GM19023 (cell line): Measurements from ENCODE around the gene INTS11.

ENCODE experiments used
- ATAC-seq: cut with Tn5 transposase; IDR thresholded peaks from one replicate; pipeline ENCODE4 v1.9.1; 2021; ENCODE audit warnings: mild to moderate bottlenecking, moderate library complexity; ENCODE audit not compliant: unreplicated experiment

The INTS11 gene

DNA sequence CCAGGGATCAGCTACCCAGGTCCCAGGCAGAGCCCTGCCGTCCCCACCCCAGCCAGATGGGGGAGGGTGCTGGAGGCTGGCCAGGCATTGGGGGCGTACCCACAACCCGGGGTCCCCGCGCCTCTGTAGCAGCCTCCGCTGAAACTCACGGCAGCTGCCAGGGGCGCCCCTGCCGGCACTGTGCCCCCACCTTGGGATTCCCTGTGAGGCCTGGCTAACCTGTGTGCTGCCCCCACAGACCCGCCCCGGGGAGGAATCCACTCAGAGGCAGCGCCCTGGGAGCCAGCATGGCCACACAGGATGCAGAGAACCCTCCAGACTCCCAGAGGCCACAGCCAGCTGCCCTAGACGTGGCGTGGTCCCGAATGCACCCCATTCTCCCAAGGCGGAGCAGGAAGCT lies 20.9 kb upstream of the INTS11 start:
- no peak for ATAC-seq

DNA sequence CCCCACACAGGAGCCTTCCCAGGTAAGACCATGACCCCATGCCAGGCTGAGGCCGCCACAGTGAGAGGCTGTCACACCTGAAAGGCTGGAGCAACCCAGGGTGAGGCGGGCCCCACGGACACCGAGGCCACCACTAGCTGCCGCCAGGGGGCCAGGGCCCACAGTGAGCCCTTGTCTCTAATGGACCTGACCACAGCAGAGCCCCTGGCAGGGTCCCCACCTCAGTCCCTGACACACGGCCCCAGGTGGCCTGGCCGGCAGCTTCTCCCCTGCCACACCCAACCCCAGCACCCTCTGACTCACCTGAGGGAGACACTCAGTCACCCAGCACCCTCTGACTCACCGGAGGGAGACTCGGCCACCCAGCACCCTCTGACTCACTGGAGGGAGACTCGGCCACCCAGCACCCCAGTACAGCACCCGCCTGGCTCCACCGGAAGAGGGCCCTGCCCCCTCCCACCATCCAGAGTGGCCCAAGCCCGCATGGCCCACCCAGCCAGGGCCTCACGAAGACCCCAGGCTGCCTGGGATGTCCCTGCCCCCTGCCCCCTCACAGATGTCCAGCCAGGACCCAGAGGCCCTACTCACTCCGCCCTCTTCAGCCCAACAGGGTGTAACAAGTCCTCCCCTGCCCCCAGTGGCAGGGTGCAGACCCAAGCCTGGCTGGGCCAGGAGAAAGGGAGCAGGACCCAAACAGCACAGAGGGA lies 20.3 kb upstream of the INTS11 start:
- no peak for ATAC-seq

DNA sequence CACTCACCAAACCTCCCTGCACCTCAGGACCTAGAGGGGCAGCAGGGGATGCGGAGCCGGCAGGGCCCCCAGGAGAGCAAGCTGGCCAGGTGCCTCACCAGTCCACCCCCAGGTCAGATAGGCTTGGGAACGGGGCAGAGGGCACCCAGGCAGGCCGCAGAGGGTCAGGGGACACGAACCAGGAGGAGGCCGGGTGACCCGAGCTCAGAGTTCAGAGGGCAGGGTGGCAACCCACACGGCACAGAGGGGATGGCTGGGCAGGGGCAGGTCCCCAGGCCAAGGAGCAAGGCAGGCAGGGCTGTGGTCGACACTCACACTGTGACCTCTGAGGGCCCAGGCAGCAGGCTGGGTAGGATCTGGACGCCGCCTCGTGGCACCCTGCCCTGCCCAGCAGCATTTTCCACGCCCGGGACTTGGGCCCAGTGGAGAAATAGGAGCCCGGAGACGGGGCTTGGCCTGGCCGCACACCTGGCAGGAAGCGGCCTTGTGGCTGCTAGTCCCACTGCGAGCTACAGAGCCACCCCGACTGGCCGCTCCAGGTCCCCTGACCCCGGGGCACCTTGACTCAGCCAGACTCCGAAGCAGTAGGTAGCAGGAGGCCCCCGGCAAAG lies 19.5 kb upstream of the INTS11 start:
- no peak for ATAC-seq

DNA sequence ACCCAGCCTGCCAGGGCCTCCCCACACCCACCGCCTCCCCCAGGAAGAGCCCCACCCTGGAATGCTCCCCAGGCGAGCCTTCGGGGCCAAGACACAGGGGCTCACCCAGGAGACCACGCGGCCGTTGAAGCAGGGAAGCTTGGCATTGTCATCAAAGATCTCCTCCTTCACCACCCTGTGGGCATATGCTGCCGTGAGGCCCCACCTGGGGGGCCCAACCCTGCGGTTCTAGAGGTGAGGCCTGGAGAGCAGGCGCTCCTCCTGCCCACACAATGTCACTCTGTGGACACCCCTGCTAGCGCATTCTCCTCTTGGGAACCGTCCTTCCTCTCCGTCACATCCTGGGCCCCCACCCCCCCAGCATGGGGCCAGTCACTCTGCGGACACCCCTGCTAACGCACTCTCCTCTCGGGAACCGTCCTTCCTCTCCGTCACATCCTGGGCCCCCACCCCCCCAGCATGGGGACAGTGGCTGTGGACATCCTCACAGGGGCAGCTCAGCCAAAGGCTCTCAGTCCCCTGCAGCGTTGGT lies 18.2 kb upstream of the INTS11 start:
- ATAC-seq = no peak

DNA sequence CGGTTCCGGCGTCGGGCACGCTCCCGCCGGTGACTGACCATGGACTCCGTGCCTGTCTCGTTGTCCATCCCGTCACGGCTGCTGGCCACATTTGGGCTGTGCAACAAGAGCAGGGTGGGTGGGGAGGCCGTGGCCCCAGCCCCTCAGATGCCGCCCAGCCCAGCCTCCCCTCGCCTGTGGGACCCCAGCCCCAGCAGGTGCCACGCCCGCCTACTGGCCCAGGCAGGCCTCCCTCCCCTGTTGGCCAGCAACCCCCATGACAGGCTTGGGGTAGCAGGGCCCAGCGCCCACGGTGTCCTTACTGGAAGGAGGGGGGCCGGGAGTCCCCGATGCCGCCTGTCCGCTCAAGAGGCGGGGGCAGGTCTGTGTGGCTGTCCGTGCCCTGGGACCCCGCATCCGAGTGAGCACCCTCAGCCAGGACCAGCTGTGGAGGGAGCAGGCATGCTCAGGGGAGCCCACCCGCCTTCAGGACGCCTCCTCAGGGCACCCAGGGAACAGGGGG lies 17.7 kb upstream of the INTS11 start:
- no peak for ATAC-seq

DNA sequence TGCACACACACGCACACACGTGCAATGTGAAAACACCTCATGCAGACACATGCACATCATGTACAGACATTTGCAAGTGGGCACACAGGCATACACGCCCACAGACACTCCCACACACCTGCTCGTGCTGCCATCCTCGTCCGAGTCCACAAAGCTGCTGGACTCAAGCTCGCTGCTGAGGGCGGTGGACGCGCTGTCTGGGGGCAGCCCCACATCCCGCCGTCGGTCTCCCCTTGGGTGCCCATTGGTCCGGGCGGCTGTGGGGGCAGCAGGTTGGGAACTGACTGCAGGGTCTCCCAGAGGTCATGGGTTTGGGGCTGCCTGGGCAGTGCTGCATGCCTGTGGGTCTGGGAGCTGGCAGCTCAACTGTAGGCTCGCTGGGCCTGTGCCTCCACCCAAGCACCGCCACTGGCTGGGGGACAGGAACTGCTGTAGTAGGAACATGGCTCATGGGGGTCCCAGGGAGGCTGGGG lies 17.1 kb upstream of the INTS11 start:
- ATAC-seq = no peak

DNA sequence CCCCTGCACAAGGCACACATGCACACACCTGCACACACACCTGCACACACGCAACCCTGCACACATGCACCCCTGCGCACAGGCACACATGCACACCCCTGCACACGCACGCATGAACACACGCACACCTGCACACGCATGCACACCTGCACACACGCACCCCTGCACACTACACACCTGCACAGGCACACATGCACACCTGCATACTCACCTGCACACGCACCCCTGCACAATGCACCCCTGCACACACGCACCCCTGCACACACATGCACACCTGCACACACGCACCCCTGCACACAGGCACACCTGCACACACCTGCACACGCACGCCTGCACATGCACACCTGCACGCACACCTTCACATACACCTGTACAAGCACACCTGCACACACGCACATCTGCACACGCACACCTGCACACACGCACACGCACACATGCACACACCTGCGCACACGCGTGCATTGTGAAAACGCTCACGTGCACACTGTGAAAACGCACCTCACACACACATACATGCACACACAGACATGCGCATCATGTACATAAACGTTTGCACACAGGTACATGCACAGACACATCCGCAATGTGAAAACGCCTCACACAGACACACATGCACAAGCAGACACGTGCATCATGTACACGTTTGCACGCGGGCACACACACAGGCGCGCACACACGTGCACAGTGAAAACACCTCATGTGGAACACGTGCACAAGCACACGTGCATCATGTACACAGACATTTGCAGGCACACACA lies 16.5 kb upstream of the INTS11 start:
- ATAC-seq = no peak

DNA sequence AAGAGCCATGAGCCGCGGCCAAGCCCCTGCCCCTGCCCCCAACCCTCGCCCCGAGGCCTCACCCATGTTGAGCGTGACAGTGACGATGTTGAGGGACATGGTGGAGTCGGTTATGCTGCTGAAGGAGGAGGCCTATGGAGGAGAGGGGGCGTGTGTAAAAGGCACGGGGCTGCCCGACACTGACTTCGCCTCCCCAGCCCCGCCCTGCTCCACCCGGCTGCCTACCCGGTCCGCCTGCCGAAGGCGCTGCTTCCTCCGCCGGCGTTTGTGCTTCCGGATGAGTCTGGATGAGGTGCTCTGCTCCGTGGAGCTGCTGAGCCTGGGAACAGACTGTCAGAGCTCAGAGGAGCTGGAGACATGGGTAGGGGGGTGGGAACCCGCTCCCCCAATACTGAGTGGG lies 15.7 kb upstream of the INTS11 start:
- ATAC-seq = no peak

DNA sequence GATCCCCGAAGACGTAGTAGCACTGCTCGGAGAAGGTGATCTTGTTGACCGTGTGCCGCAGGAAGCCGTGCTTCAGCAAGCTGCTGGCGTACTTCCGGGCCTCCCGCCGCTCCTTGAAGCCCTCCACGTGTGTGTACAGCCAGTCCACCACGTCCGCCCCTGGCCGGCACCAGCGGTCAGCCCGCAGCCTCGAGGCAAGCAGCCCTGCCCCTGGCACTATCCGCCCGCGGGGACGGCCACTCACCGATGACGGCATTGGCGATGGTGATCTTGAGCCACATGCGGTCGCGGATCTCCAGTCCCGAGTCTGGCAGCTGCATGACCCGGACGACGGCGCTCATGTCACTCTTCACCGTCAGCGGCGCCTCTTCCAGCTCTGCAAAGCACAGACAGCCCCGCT lies 13.8 kb upstream of the INTS11 start:
- no peak for ATAC-seq

DNA sequence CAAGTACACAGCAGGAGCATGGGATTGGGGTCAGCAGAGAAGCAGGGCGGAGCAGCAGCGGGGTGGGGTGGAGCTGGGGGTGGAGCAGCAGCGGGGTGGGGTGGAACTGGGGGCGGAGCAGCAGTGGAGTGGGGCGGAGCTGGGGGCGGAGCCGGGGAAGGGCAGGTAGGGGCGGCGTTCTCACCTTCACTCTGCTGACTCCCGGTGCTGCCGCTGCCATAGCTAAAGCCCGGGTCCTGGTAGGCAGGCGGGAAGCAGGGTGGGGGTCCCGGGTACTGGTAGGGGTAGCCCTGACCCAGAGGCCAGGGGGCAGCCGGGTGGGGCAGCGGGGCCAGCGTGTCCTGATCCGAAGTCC lies 13.3 kb upstream of the INTS11 start:
- no peak for ATAC-seq

DNA sequence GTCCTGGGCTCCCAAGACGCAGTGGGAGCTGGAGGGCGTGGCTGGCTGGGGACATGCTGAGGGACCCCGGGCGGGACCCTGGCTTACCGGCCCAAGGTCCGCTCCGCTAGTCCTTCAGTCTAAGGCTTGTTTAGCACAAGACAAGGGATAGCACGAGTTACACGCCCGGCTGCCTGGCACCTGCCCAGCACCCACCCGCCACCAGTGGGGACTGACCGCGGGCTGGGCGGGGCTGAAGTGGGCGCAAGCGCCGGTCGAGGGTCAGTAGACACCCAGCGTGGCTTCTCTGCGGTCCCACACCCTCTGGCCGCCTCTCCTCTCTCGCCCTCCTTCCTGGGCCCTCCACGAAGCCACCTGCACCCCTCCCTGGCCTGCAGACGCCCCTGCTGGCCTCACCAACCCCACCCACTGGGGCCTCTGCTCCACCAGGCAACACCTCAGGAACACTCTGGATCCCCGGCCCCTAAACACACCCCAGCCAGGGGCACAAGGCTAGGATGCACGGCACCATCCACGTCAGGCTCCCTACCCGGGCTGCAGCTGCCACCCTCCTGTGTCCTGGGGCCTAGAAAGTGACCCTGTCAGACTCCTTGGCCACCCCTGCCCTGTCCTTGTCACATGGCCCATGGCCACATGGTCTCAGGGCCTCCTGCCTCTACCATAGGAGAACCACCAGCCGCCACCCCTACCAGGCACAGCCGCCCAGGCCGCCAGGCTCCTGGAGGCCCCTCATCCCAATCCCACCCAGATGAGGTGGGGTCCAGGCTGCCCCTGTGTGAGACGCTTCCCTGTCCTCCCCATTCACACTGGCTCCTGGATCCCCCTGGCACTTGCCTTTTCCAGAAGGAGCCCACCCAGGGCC lies 12.7 kb upstream of the INTS11 start:
- ATAC-seq = no peak

DNA sequence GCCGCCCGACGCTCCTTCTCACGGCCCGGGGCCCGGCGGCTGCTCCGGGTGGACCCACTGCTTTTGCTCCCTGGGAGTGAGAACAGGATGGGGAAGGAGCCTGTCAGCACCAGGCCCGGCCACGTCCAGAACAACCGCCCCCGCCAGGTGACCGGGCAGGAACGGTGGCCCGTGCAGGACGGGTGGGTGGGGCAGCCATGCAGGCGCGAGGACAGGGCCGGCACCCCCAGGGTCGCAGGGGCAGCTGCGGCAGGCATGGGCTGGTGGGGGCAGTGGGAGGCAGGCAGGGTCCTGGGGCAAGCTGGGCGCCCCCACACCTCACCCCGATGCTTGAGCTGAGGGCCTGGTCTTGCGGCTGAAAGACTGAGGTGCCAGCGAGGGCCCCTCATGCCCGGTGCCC lies 12.0 kb upstream of the INTS11 start:
- no peak for ATAC-seq

DNA sequence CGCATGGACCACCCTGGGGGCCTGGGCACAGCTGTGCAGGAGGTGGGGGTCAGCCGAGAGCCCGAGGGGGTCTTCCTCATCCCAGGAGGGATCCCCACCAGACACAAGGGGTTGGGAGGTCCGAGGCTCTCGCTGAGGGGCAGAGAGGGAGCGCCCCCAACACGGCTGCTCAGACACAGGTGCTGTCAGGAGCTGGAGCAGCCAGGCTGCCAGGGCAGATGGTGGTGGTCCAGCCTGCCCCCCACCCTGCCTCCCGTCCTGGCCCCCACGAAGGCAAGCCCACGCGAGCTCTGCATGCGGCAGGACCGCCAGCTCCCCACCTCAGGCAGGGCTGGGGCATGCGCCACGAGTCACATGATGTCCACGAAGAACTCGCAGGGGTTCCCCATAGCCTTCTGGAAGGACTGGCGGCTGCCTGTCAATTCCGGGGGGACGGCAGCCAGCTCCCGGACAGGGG lies 11.4 kb upstream of the INTS11 start:
- no peak for ATAC-seq

DNA sequence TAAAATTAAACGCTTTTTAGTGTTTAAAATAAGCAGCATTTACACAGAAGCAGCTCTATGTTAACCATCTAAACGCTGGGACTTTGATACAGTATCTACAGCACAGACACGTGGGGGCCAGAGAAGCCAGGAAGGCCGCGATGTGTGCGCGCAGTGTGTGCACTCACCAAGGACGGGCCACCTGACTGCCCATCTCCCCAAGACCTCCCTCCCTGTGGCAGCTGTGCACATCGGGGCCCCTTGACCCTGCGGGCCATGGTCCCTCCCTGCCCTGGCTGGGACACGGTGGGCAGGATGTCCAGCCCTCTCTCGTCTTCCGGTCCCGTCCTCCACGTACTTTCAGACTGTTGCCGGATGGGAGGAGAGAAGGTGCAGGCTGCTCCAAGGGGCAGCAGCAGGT lies 10.8 kb upstream of the INTS11 start:
- ATAC-seq = no peak

DNA sequence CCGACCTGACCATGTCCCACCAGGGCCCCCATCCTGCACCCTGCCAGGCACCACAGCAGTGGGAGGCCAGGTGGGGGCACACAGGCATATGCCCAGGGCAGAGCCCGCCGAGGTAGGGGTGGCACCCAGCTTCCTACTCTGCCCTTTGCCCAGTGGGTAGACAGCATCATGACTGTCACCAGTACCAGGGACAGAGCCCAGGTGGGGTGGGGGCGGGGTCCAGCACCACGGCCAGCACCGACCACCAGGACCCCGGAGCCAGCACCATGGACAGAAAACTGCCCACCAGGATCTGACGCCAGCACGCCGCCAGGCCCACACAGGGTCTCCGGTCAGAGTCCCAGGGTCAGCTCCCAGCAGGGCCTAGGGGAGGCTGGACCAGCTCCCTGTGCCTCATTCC lies 10.4 kb upstream of the INTS11 start:
- no peak for ATAC-seq

DNA sequence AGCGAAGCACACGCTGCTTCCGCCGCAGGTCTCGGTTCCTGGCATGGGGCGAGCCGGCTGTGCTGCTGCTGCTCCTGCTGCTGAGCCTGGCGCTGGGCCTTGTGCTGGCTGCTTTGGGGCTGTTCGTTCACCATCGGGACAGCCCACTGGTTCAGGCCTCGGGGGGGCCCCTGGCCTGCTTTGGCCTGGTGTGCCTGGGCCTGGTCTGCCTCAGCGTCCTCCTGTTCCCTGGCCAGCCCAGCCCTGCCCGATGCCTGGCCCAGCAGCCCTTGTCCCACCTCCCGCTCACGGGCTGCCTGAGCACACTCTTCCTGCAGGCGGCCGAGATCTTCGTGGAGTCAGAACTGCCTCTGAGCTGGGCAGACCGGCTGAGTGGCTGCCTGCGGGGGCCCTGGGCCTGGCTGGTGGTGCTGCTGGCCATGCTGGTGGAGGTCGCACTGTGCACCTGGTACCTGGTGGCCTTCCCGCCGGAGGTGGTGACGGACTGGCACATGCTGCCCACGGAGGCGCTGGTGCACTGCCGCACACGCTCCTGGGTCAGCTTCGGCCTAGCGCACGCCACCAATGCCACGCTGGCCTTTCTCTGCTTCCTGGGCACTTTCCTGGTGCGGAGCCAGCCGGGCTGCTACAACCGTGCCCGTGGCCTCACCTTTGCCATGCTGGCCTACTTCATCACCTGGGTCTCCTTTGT lies 9.2 kb upstream of the INTS11 start:
- ATAC-seq = no peak

DNA sequence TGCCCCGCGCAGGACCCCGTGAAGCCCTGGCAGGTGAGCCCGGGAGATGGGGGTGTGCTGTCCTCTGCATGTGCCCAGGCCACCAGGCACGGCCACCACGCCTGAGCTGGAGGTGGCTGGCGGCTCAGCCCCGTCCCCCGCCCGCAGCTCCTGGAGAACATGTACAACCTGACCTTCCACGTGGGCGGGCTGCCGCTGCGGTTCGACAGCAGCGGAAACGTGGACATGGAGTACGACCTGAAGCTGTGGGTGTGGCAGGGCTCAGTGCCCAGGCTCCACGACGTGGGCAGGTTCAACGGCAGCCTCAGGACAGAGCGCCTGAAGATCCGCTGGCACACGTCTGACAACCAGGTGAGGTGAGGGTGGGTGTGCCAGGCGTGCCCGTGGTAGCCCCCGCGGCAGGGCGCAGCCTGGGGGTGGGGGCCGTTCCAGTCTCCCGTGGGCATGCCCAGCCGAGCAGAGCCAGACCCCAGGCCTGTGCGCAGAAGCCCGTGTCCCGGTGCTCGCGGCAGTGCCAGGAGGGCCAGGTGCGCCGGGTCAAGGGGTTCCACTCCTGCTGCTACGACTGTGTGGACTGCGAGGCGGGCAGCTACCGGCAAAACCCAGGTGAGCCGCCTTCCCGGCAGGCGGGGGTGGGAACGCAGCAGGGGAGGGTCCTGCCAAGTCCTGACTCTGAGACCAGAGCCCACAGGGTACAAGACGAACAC lies 8.5 kb upstream of the INTS11 start:
- no peak for ATAC-seq

DNA sequence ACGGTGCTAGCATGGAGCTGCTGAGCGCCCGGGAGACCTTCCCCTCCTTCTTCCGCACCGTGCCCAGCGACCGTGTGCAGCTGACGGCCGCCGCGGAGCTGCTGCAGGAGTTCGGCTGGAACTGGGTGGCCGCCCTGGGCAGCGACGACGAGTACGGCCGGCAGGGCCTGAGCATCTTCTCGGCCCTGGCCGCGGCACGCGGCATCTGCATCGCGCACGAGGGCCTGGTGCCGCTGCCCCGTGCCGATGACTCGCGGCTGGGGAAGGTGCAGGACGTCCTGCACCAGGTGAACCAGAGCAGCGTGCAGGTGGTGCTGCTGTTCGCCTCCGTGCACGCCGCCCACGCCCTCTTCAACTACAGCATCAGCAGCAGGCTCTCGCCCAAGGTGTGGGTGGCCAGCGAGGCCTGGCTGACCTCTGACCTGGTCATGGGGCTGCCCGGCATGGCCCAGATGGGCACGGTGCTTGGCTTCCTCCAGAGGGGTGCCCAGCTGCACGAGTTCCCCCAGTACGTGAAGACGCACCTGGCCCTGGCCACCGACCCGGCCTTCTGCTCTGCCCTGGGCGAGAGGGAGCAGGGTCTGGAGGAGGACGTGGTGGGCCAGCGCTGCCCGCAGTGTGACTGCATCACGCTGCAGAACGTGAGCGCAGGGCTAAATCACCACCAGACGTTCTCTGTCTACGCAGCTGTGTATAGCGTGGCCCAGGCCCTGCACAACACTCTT lies 7.7 kb upstream of the INTS11 start:
- no peak for ATAC-seq
